Body of pancreas (tissue), 4 donors: ENCODE data around the gene BOC.

ENCODE experiments used
- POLR2A ChIP-seq, 3 donors: fragments of 450-650 bp; IDR thresholded peaks; one replicate each; pipeline ENCODE4 v1.6.1; 2016; ENCODE audit warnings: antibody characterized with exemption in 3 of 3, mild to moderate bottlenecking in 2 of 3
- TF ChIP-seq, protein P1 (sequence below), 7 experiments: fragments of 450-650 bp in 4 of 7; fragments of 200-600 bp in 3 of 7; sonication (generic) in 3 of 7; IDR thresholded peaks; one replicate each; pipeline ENCODE4 v1.5.1; 2016 to 2019; ENCODE audit warnings: antibody characterized with exemption in 7 of 7

GRCh38 chr3:113204371-113204770 lies 7.0 kb upstream of the BOC start:
- TF ChIP-seq, protein P1, sequence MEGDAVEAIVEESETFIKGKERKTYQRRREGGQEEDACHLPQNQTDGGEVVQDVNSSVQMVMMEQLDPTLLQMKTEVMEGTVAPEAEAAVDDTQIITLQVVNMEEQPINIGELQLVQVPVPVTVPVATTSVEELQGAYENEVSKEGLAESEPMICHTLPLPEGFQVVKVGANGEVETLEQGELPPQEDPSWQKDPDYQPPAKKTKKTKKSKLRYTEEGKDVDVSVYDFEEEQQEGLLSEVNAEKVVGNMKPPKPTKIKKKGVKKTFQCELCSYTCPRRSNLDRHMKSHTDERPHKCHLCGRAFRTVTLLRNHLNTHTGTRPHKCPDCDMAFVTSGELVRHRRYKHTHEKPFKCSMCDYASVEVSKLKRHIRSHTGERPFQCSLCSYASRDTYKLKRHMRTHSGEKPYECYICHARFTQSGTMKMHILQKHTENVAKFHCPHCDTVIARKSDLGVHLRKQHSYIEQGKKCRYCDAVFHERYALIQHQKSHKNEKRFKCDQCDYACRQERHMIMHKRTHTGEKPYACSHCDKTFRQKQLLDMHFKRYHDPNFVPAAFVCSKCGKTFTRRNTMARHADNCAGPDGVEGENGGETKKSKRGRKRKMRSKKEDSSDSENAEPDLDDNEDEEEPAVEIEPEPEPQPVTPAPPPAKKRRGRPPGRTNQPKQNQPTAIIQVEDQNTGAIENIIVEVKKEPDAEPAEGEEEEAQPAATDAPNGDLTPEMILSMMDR (IDR thresholded peaks at IDR 0.05): no peak
- TF ChIP-seq POLR2A (IDR thresholded peaks at IDR 0.05): no peak
